GM12878 (cell line): ENCODE measurements around the gene PDXP. TPM values are rescaled to one million over a fixed set of nuclear protein-coding genes. Genes with fewer than 3 reads are reported as not detected.

Experiments used
- CBX5 ChIP-seq: sonication (generic); IDR thresholded peaks from 2 replicates; pipeline ENCODE4 v1.6.1; 2016; ENCODE audit warnings: low read depth, moderate library complexity, mild to moderate bottlenecking, inconsistent platforms
- CEBPB ChIP-seq, 2 experiments: fragments of 150-350 bp in 1 of 2; IDR thresholded peaks; 2 replicates each; pipeline ENCODE4 v1.6.1; 2012 to 2014; ENCODE audit warnings: low read depth in 2 of 2, low read length in 2 of 2, borderline replicate concordance in 1 of 2, inconsistent platforms in 1 of 2
- CHD2 ChIP-seq: IDR thresholded peaks from 2 replicates; pipeline ENCODE4 v1.6.1; 2011; ENCODE audit warnings: low read depth, low read length, improper control_type of control experiment, borderline replicate concordance
- EZH2 ChIP-seq: IDR thresholded peaks from 2 replicates; pipeline ENCODE4 v1.6.1; 2012; ENCODE audit warnings: low read depth, mild to moderate bottlenecking, control low read depth, inconsistent platforms, low read length, borderline replicate concordance; ENCODE audit not compliant: control insufficient read depth
- FOXK2 ChIP-seq: fragments of 450-650 bp; IDR thresholded peaks from 2 replicates; pipeline ENCODE4 v1.6.1; 2017; ENCODE audit warnings: mild to moderate bottlenecking, moderate library complexity
- HCFC1 ChIP-seq: fragments of 150-350 bp; IDR thresholded peaks from 2 replicates; pipeline ENCODE4 v1.6.1; 2014; ENCODE audit warnings: low read length
- HDAC6 ChIP-seq: fragments of 200-600 bp; sonication (generic); IDR thresholded peaks from one replicate; pipeline ENCODE4 v1.8.0; 2017; ENCODE audit warnings: antibody characterized with exemption; ENCODE audit not compliant: unreplicated experiment
- JUNB ChIP-seq: IDR thresholded peaks from 2 replicates; pipeline ENCODE4 v1.6.1; 2016; ENCODE audit warnings: antibody characterized with exemption, mild to moderate bottlenecking
- KDM1A ChIP-seq: fragments of 200-600 bp; sonication (generic); IDR thresholded peaks from 2 replicates; pipeline ENCODE4 v1.6.1; 2016; ENCODE audit warnings: borderline replicate concordance
- MYC ChIP-seq: IDR thresholded peaks from 2 replicates; pipeline ENCODE4 v1.6.1; 2011; ENCODE audit warnings: mild to moderate bottlenecking, low read length, moderate library complexity, inconsistent platforms; ENCODE audit not compliant: insufficient read depth, insufficient replicate concordance, insufficient read length, severe bottlenecking
- NR2C1 ChIP-seq: fragments of 450-650 bp; IDR thresholded peaks from 2 replicates; pipeline ENCODE4 v1.6.1; 2017; ENCODE audit warnings: antibody characterized with exemption, mild to moderate bottlenecking, moderate library complexity
- NR2C2 ChIP-seq: IDR thresholded peaks from 2 replicates; pipeline ENCODE4 v1.6.1; 2011; ENCODE audit warnings: borderline replicate concordance, low read depth; ENCODE audit not compliant: control insufficient read depth, insufficient read length
- SMC3 ChIP-seq: IDR thresholded peaks from 2 replicates; pipeline ENCODE4 v1.6.1; 2011; ENCODE audit warnings: low read length, improper control_type of control experiment, borderline replicate concordance
- SUZ12 ChIP-seq: fragments of 200-600 bp; sonication (generic); IDR thresholded peaks from one replicate; pipeline ENCODE4 v1.6.1; 2018; ENCODE audit warnings: antibody characterized with exemption, mild to moderate bottlenecking; ENCODE audit not compliant: unreplicated experiment
- YBX1 ChIP-seq: fragments of 450-650 bp; IDR thresholded peaks from 2 replicates; pipeline ENCODE4 v1.6.1; 2016; ENCODE audit warnings: antibody characterized with exemption
- ZSCAN29 ChIP-seq: fragments of 450-650 bp; IDR thresholded peaks from 2 replicates; pipeline ENCODE4 v1.6.1; 2017; ENCODE audit warnings: mild to moderate bottlenecking, moderate library complexity
- ZZZ3 ChIP-seq: IDR thresholded peaks from 2 replicates; pipeline ENCODE4 v1.6.1; 2011; ENCODE audit warnings: low read depth; ENCODE audit not compliant: control insufficient read depth, insufficient read length
- polyA plus RNA-seq, 11 experiments: library from polyadenylated mRNA; depleted of rRNA in 4 of 11; unstranded in 6 of 11; stranded (reverse) in 5 of 11; fragments of >200 nt; fragmentation: Nextera tagmentation in 4 of 11; fragmentation: Illumina TruSeq in 1 of 11; extraction: Ambion mirVana in 4 of 11; extraction: Trizol in 1 of 11; gene quantifications; 1 replicate in 1 of 11; 2 replicates in 10 of 11; pipeline versions ENCODE4 v1.2.1 to v1.2.3, GENCODE V29; 2011 to 2016; ENCODE audit warnings: inconsistent platforms in 2 of 11, missing spikeins in 2 of 11, low read depth in 1 of 11
- total RNA-seq, 4 experiments: library from RNA; depleted of rRNA in 3 of 4; stranded (reverse); fragments of >200 nt in 3 of 4; fragmentation: Illumina TruSeq in 1 of 4; extraction: Trizol in 1 of 4; gene quantifications; 2 replicates each; pipeline versions ENCODE4 v1.2.1 to v1.2.3, GENCODE V29; 2013 to 2021
- TF ChIP-seq, protein P1 (sequence below): IDR thresholded peaks from 2 replicates; pipeline ENCODE4 v1.6.1; 2012; ENCODE audit warnings: low read depth, low read length, improper control_type of control experiment
- TF ChIP-seq, protein P2 (sequence below): fragments of 450-650 bp; IDR thresholded peaks from 2 replicates; pipeline ENCODE4 v1.6.1; 2017; ENCODE audit warnings: mild to moderate bottlenecking, moderate library complexity
- TF ChIP-seq, protein P3 (sequence below): fragments of 450-650 bp; formaldehyde crosslinking; IDR thresholded peaks from 2 replicates; pipeline ENCODE4 v1.5.0; 2022; ENCODE audit warnings: mild to moderate bottlenecking, missing genetic modification characterization

The PDXP gene
- total and polyA plus RNA-seq, 10 of the 15 experiments (the other 5 are each of a cell fraction or from before 2014, with no cell fraction given): 4.4 to 56.7 (median 34.6) TPM

DNA sequence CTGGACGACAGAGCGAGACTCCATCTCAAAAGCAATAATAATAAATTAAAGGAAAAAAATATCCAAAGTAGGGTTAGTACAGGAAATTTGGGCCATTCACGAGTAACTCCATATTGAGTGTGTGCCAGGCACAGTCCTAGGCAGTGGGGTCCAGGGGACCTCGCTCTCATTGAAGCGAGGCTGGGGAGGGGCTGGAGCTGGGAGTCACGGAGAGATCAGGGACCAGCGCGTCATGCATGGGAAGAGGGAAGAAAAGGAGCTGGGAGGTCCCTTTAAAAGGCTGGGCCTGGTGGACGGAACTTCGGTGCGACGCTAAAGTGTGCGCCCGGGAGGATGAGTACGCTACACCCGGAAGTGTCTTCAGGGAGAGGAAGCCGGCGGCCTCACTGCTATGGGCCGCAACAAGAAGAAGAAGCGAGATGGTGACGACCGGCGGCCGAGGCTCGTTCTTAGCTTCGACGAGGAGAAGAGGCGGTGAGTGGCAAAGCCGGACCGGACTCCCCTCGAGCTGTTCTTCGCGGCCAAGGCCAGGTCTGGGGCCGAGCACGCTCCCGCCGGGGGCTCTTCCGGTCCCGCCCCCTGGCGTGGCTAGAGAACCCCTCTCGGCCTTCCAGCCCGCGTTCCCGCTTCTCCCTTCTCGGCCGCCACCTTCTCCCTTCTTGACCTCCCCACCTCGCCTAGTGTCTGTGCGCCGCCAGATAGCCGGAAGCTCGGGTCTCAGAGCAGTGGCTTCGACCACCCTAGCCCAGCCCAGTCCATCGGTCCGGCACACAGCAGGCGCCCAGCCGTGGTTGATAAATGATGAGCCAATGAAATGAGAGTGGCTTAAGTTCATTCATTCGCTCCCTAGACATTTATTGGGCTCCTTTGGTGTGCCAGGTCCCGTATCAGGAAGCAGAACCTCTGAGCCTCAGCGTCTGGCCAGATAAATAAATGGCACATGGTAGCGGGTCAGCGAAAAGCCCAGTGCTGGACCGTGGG is 27.8 kb downstream of the PDXP start, which contains the start of gene NOL12 (continued):
- TF ChIP-seq SMC3 (no peak), FOXK2 (peak; percentile 56), YBX1 (no peak), ZZZ3 (peak; percentile 53), CHD2 (peak; percentile 62; the same call in 1 of the 2 replicates), CEBPB (IDR thresholded peaks at IDR 0.05; ENCODE audit: borderline replicate concordance in 1 of 2, low read depth in 2 of 2, low read length in 2 of 2) (no peak), KDM1A (no peak), MYC (peak; percentile 77), EZH2 (no peak), HCFC1 (peak; percentile 85), HDAC6 (no peak), NR2C2 (no peak), ZSCAN29 (no peak), CBX5 (peak; percentile 37; the same call in 1 of the 2 replicates), NR2C1 (no peak; the same call in 1 of the 2 replicates), JUNB (no peak), SUZ12 (no peak)
- TF ChIP-seq, protein P1, sequence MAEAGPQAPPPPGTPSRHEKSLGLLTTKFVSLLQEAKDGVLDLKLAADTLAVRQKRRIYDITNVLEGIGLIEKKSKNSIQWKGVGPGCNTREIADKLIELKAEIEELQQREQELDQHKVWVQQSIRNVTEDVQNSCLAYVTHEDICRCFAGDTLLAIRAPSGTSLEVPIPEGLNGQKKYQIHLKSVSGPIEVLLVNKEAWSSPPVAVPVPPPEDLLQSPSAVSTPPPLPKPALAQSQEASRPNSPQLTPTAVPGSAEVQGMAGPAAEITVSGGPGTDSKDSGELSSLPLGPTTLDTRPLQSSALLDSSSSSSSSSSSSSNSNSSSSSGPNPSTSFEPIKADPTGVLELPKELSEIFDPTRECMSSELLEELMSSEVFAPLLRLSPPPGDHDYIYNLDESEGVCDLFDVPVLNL: no peak
- TF ChIP-seq, protein P2, sequence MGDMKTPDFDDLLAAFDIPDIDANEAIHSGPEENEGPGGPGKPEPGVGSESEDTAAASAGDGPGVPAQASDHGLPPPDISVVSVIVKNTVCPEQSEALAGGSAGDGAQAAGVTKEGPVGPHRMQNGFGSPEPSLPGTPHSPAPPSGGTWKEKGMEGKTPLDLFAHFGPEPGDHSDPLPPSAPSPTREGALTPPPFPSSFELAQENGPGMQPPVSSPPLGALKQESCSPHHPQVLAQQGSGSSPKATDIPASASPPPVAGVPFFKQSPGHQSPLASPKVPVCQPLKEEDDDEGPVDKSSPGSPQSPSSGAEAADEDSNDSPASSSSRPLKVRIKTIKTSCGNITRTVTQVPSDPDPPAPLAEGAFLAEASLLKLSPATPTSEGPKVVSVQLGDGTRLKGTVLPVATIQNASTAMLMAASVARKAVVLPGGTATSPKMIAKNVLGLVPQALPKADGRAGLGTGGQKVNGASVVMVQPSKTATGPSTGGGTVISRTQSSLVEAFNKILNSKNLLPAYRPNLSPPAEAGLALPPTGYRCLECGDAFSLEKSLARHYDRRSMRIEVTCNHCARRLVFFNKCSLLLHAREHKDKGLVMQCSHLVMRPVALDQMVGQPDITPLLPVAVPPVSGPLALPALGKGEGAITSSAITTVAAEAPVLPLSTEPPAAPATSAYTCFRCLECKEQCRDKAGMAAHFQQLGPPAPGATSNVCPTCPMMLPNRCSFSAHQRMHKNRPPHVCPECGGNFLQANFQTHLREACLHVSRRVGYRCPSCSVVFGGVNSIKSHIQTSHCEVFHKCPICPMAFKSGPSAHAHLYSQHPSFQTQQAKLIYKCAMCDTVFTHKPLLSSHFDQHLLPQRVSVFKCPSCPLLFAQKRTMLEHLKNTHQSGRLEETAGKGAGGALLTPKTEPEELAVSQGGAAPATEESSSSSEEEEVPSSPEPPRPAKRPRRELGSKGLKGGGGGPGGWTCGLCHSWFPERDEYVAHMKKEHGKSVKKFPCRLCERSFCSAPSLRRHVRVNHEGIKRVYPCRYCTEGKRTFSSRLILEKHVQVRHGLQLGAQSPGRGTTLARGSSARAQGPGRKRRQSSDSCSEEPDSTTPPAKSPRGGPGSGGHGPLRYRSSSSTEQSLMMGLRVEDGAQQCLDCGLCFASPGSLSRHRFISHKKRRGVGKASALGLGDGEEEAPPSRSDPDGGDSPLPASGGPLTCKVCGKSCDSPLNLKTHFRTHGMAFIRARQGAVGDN: 0 out of 2 replicates have a peak, but pooled peaks have one; percentile 4
- TF ChIP-seq, protein P3, sequence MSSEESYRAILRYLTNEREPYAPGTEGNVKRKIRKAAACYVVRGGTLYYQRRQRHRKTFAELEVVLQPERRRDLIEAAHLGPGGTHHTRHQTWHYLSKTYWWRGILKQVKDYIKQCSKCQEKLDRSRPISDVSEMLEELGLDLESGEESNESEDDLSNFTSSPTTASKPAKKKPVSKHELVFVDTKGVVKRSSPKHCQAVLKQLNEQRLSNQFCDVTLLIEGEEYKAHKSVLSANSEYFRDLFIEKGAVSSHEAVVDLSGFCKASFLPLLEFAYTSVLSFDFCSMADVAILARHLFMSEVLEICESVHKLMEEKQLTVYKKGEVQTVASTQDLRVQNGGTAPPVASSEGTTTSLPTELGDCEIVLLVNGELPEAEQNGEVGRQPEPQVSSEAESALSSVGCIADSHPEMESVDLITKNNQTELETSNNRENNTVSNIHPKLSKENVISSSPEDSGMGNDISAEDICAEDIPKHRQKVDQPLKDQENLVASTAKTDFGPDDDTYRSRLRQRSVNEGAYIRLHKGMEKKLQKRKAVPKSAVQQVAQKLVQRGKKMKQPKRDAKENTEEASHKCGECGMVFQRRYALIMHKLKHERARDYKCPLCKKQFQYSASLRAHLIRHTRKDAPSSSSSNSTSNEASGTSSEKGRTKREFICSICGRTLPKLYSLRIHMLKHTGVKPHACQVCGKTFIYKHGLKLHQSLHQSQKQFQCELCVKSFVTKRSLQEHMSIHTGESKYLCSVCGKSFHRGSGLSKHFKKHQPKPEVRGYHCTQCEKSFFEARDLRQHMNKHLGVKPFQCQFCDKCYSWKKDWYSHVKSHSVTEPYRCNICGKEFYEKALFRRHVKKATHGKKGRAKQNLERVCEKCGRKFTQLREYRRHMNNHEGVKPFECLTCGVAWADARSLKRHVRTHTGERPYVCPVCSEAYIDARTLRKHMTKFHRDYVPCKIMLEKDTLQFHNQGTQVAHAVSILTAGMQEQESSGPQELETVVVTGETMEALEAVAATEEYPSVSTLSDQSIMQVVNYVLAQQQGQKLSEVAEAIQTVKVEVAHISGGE (CRISPR knock-in tag): peak; percentile 94
